ENCODE results near the gene CORIN.

- TF ChIP-seq POLR2A (IDR thresholded peaks at IDR 0.05) (no peak), CTCF (IDR thresholded peaks at IDR 0.05) (no peak)
Measured at GRCh38 chr4:47746122-47746521, 91.7 kb downstream of the CORIN start.
